OCI-LY7 (cell line): ENCODE data around the gene TRPC6.

ENCODE experiments used
- CTCF ChIP-seq: fragments of 200-600 bp; sonication (generic); conservative IDR thresholded peaks from 2 replicates; pipeline ENCODE4 v1.5.1; 2014; ENCODE audit warnings: mild to moderate bottlenecking, antibody characterized with exemption, low read length, moderate library complexity, mixed read lengths
- EZH2phosphoT487 ChIP-seq: fragments of 200-600 bp; sonication (generic); IDR thresholded peaks from 2 replicates; pipeline ENCODE4 v1.6.1; 2018; ENCODE audit warnings: low read depth, borderline replicate concordance, mild to moderate bottlenecking, mixed run types, antibody characterized with exemption, low read length, moderate library complexity, mixed read lengths

- no peak for TF ChIP-seq EZH2phosphoT487
- no peak for TF ChIP-seq CTCF
Observed at GRCh38 chr11:101584655-101585054, 848 bp upstream of the TRPC6 start.
